H1 (cell line): ENCODE results near the gene TANC1. TPM values are rescaled to one million over a fixed set of nuclear protein-coding genes. Genes with fewer than 3 reads are reported as not detected.

Experiments
- CBX5 ChIP-seq: fragments of 300-800, 300-1000 bp; sonication (generic); IDR thresholded peaks from 2 replicates; pipeline ENCODE4 v1.7.1; 2016; ENCODE audit warnings: antibody characterized with exemption, low read length, low read depth
- NANOG ChIP-seq: IDR thresholded peaks from 2 replicates; pipeline ENCODE4 v1.6.1; 2011; ENCODE audit warnings: low read length, low read depth, mild to moderate bottlenecking, inconsistent platforms; ENCODE audit not compliant: insufficient read depth, poor library complexity, severe bottlenecking
- NRF1 ChIP-seq: IDR thresholded peaks from 2 replicates; pipeline ENCODE4 v1.6.1; 2011; ENCODE audit warnings: mild to moderate bottlenecking, low read depth, low read length, improper control_type of control experiment
- RAD21 ChIP-seq, 2 experiments: IDR thresholded peaks in 1 of 2; conservative IDR thresholded peaks in 1 of 2; 2 replicates each; pipeline ENCODE4 v1.6.1; 2011; ENCODE audit warnings: low read depth in 2 of 2, low read length in 2 of 2, improper control_type of control experiment in 1 of 2, inconsistent platforms in 1 of 2, mild to moderate bottlenecking in 1 of 2, moderate library complexity in 1 of 2
- SIN3A ChIP-seq, 2 experiments: IDR thresholded peaks in 1 of 2; conservative IDR thresholded peaks in 1 of 2; 2 replicates each; pipeline ENCODE4 v1.6.1; 2011 to 2012; ENCODE audit warnings: low read length in 2 of 2, improper control_type of control experiment in 1 of 2, low read depth in 1 of 2, mild to moderate bottlenecking in 1 of 2
- SIRT6 ChIP-seq: IDR thresholded peaks from one replicate; pipeline ENCODE4 v1.7.1; 2012; ENCODE audit warnings: low read length, inconsistent platforms
- TAF1 ChIP-seq: IDR thresholded peaks from 2 replicates; pipeline ENCODE4 v1.6.1; 2011; ENCODE audit warnings: mild to moderate bottlenecking, low read depth, low read length
- TCF12 ChIP-seq: IDR thresholded peaks from 2 replicates; pipeline ENCODE4 v1.6.1; 2011; ENCODE audit warnings: low read depth, mild to moderate bottlenecking, low read length
- YY1 ChIP-seq: IDR thresholded peaks from 2 replicates; pipeline ENCODE4 v1.6.1; 2011; ENCODE audit warnings: low read depth, mild to moderate bottlenecking, low read length
- polyA plus RNA-seq, 7 experiments: library from polyadenylated mRNA; depleted of rRNA in 3 of 7; stranded (reverse) in 5 of 7; unstranded in 2 of 7; fragments of >200 nt in 5 of 7; fragments of 200-250 nt in 2 of 7; gene quantifications; 1 replicate in 5 of 7; 2 replicates in 1 of 7; 4 replicates in 1 of 7; pipeline versions ENCODE4 v1.2.1 to v1.2.3, GENCODE V29; 2011 to 2013; ENCODE audit warnings: missing spikeins in 2 of 7, mixed read lengths in 2 of 7
- total RNA-seq: library from RNA; stranded (reverse); fragmentation: NEBNext Ultra II Directional; extraction: Animal tissue kit (Norgen Biotek cat#: 25700); gene quantifications from 2 replicates; pipeline ENCODE4 v1.2.1, GENCODE V29; 2021
- TF ChIP-seq, protein P1 (sequence below): fragments of 300-600 bp; sonication (generic); IDR thresholded peaks from 2 replicates; pipeline ENCODE4 v1.7.1; 2012; ENCODE audit warnings: low read length, moderate library complexity, mild to moderate bottlenecking, inconsistent platforms; ENCODE audit not compliant: insufficient replicate concordance

The TANC1 gene
- total and polyA plus RNA-seq, 2 of the 8 experiments (the other 6 are each of a cell fraction or from before 2014, with no cell fraction given), result 4.1 to 7.6 TPM

DNA sequence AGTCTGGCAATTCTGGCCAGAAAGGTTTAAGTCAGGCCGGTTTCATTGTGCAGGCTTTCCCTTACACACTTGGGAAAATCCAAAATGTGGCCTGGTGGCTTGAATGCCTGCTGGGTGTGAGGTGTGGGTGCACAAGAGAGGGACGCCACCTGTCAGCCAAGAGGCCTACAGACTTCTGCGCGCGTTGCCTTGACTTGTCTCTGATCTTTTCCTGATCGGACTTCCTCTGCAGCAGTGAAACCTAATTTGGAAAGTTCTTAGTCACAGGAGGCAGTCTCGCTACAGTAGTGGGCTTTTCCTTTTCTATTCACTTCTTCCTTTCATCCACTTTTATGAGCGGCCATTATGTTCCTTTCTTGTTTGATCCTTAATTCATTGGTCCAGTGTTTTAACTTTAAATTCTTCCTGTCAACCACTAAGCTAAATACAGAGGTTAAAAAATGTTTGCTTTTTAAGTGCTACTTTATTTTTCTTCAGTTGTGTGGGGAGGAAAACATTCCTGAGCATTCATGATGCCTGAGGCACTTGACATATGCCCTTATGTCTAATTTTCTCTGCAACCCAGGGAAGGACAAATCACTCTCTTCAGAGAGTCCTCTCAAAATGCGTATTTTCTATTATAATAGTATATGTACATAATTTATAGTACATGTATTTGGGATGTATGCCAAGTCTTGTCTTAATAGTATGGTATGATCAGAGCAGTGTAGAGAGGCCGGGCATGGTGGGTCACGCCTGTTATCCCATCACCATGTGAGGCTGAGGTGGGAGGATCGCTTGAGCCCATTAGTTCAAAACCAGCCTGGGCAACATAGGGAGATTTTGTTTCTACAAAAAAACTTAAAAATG, 189.1 kb downstream of the TANC1 start (continued):
- TF ChIP-seq, protein P1, sequence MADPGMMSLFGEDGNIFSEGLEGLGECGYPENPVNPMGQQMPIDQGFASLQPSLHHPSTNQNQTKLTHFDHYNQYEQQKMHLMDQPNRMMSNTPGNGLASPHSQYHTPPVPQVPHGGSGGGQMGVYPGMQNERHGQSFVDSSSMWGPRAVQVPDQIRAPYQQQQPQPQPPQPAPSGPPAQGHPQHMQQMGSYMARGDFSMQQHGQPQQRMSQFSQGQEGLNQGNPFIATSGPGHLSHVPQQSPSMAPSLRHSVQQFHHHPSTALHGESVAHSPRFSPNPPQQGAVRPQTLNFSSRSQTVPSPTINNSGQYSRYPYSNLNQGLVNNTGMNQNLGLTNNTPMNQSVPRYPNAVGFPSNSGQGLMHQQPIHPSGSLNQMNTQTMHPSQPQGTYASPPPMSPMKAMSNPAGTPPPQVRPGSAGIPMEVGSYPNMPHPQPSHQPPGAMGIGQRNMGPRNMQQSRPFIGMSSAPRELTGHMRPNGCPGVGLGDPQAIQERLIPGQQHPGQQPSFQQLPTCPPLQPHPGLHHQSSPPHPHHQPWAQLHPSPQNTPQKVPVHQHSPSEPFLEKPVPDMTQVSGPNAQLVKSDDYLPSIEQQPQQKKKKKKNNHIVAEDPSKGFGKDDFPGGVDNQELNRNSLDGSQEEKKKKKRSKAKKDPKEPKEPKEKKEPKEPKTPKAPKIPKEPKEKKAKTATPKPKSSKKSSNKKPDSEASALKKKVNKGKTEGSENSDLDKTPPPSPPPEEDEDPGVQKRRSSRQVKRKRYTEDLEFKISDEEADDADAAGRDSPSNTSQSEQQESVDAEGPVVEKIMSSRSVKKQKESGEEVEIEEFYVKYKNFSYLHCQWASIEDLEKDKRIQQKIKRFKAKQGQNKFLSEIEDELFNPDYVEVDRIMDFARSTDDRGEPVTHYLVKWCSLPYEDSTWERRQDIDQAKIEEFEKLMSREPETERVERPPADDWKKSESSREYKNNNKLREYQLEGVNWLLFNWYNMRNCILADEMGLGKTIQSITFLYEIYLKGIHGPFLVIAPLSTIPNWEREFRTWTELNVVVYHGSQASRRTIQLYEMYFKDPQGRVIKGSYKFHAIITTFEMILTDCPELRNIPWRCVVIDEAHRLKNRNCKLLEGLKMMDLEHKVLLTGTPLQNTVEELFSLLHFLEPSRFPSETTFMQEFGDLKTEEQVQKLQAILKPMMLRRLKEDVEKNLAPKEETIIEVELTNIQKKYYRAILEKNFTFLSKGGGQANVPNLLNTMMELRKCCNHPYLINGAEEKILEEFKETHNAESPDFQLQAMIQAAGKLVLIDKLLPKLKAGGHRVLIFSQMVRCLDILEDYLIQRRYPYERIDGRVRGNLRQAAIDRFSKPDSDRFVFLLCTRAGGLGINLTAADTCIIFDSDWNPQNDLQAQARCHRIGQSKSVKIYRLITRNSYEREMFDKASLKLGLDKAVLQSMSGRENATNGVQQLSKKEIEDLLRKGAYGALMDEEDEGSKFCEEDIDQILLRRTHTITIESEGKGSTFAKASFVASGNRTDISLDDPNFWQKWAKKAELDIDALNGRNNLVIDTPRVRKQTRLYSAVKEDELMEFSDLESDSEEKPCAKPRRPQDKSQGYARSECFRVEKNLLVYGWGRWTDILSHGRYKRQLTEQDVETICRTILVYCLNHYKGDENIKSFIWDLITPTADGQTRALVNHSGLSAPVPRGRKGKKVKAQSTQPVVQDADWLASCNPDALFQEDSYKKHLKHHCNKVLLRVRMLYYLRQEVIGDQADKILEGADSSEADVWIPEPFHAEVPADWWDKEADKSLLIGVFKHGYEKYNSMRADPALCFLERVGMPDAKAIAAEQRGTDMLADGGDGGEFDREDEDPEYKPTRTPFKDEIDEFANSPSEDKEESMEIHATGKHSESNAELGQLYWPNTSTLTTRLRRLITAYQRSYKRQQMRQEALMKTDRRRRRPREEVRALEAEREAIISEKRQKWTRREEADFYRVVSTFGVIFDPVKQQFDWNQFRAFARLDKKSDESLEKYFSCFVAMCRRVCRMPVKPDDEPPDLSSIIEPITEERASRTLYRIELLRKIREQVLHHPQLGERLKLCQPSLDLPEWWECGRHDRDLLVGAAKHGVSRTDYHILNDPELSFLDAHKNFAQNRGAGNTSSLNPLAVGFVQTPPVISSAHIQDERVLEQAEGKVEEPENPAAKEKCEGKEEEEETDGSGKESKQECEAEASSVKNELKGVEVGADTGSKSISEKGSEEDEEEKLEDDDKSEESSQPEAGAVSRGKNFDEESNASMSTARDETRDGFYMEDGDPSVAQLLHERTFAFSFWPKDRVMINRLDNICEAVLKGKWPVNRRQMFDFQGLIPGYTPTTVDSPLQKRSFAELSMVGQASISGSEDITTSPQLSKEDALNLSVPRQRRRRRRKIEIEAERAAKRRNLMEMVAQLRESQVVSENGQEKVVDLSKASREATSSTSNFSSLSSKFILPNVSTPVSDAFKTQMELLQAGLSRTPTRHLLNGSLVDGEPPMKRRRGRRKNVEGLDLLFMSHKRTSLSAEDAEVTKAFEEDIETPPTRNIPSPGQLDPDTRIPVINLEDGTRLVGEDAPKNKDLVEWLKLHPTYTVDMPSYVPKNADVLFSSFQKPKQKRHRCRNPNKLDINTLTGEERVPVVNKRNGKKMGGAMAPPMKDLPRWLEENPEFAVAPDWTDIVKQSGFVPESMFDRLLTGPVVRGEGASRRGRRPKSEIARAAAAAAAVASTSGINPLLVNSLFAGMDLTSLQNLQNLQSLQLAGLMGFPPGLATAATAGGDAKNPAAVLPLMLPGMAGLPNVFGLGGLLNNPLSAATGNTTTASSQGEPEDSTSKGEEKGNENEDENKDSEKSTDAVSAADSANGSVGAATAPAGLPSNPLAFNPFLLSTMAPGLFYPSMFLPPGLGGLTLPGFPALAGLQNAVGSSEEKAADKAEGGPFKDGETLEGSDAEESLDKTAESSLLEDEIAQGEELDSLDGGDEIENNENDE, result no peak
- TF ChIP-seq CBX5, result no peak
- TF ChIP-seq RAD21 (IDR thresholded peaks at IDR 0.05 in 1 of 2, conservative IDR thresholded peaks at IDR 0.05 in 1 of 2; ENCODE audit: low read depth in 2 of 2, low read length in 2 of 2), result no peak
- no peak for TF ChIP-seq TCF12
- TF ChIP-seq NANOG, result no peak
- TF ChIP-seq SIRT6, result no peak
- TF ChIP-seq YY1, result no peak
- no peak for TF ChIP-seq NRF1
- no peak for TF ChIP-seq SIN3A (conservative IDR thresholded peaks at IDR 0.05 in 1 of 2, IDR thresholded peaks at IDR 0.05 in 1 of 2; ENCODE audit: low read depth in 1 of 2, low read length in 2 of 2)
- no peak for TF ChIP-seq TAF1
